SK-N-SH (cell line): ENCODE results near the gene ALPG. TPM values are rescaled to one million over a fixed set of nuclear protein-coding genes. Genes with fewer than 3 reads are reported as not detected.
"Not testable (repeated sequence)": the region's sequence is repeated elsewhere in the genome, so short reads cannot be mapped to it uniquely, and the experiment has no call there.

Experiments used
- CTCF ChIA-PET: fragments of 300-600, 350-600 bp; formaldehyde crosslinking; extraction: SDS; loops from one replicate; lab custom pipeline; 2021; lab: Yijun Ruan, JAX
- POLR2A ChIA-PET: fragments of 350-600 bp; sonication (Branson Sonifier 250); formaldehyde crosslinking; extraction: SDS; loops from one replicate; lab custom pipeline; 2020; ENCODE audit warnings: antibody characterized with exemption, inconsistent platforms; lab: Yijun Ruan, JAX
- DNase-seq: peaks from one replicate; pipeline ENCODE4 v3.0.0; 2012
- H2AFZ ChIP-seq: fragments of 200-600 bp; sonication (generic); 2 replicates; pipeline ENCODE4 v1.8.1; 2016; ENCODE audit warnings: antibody characterized with exemption, mild to moderate bottlenecking, low read depth
- H3F3A ChIP-seq: fragments of 200-600 bp; sonication (generic); replicated peaks from 2 replicates; pipeline ENCODE3; 2016; ENCODE audit warnings: antibody characterized with exemption, mild to moderate bottlenecking; ENCODE audit not compliant: insufficient read depth
- H3K27ac ChIP-seq, 2 experiments: fragments of 200-500 bp in 1 of 2; fragments of 200-600 bp in 1 of 2; sonication (Bioruptor generic) in 1 of 2; sonication (generic), shearing (Covaris generic) in 1 of 2; 2 replicates each; pipeline versions ENCODE4 v1.5.1 to v1.6.1; 2014 to 2016; ENCODE audit warnings: low read depth in 2 of 2, inconsistent platforms in 1 of 2, low read length in 1 of 2, mild to moderate bottlenecking in 1 of 2, mixed read lengths in 1 of 2
- H3K27me3 ChIP-seq: fragments of 200-600 bp; sonication (generic), shearing (Covaris generic); 2 replicates; pipeline ENCODE4 v1.6.1; 2016; ENCODE audit warnings: mixed run types; ENCODE audit not compliant: insufficient read depth
- H3K36me3 ChIP-seq, 2 experiments: fragments of 200-500 bp in 1 of 2; fragments of 200-600 bp in 1 of 2; sonication (Bioruptor generic) in 1 of 2; sonication (generic) in 1 of 2; replicated peaks in 1 of 2; 2 replicates each; pipeline versions ENCODE3 to v1.5.1; 2014 to 2016; ENCODE audit warnings: low read length in 1 of 2, mild to moderate bottlenecking in 1 of 2; ENCODE audit not compliant: insufficient read depth in 2 of 2, control insufficient read depth in 1 of 2
- H3K4me1 ChIP-seq, 2 experiments: fragments of 200-500 bp in 1 of 2; fragments of 200-600 bp in 1 of 2; sonication (Bioruptor generic) in 1 of 2; sonication (generic), shearing (Covaris generic) in 1 of 2; 2 replicates each; pipeline versions ENCODE4 v1.5.1 to v1.6.1; 2014 to 2016; ENCODE audit warnings: low read depth in 1 of 2, low read length in 1 of 2, mixed run types in 1 of 2; ENCODE audit not compliant: insufficient read depth in 2 of 2, control insufficient read depth in 1 of 2
- H3K4me2 ChIP-seq: fragments of 200-600 bp; sonication (generic), shearing (Covaris generic); 2 replicates; pipeline ENCODE4 v1.6.1; 2017; ENCODE audit warnings: mixed run types
- H3K4me3 ChIP-seq, 2 experiments: fragments of 200-500 bp in 1 of 2; fragments of 200-600 bp in 1 of 2; sonication (Bioruptor generic) in 1 of 2; sonication (generic), shearing (Covaris generic) in 1 of 2; 2 replicates each; pipeline versions ENCODE4 v1.5.1 to v1.8.1; 2014 to 2016; ENCODE audit warnings: low read depth in 2 of 2, inconsistent platforms in 1 of 2, low read length in 1 of 2, mild to moderate bottlenecking in 1 of 2, mixed read lengths in 1 of 2, moderate library complexity in 1 of 2
- H3K79me2 ChIP-seq: fragments of 200-600 bp; sonication (generic); 2 replicates; pipeline ENCODE4 v1.8.1; 2017; ENCODE audit warnings: mild to moderate bottlenecking; ENCODE audit not compliant: insufficient read depth
- H3K9ac ChIP-seq: fragments of 200-600 bp; sonication (generic); 2 replicates; pipeline ENCODE4 v1.6.1; 2017; ENCODE audit warnings: mixed run types
- H3K9me2 ChIP-seq: fragments of 200-600 bp; sonication (generic); 2 replicates; pipeline ENCODE4 v1.6.1; 2017; ENCODE audit warnings: mixed run types
- H3K9me3 ChIP-seq: fragments of 200-600 bp; sonication (generic); 2 replicates; pipeline ENCODE4 v1.6.1; 2017; ENCODE audit warnings: mixed run types, mild to moderate bottlenecking, moderate library complexity
- H4K20me1 ChIP-seq: fragments of 200-600 bp; sonication (generic); 2 replicates; pipeline ENCODE4 v1.6.1; 2017; ENCODE audit warnings: mild to moderate bottlenecking, mixed run types; ENCODE audit not compliant: insufficient read depth
- CHD2 ChIP-seq: fragments of 150-350 bp; IDR thresholded peaks from 2 replicates; pipeline ENCODE4 v1.6.1; 2018; ENCODE audit warnings: low read length; ENCODE audit not compliant: partially characterized antibody
- FOSL2 ChIP-seq: IDR thresholded peaks from 2 replicates; pipeline ENCODE4 v1.4.0; 2012; ENCODE audit warnings: low read depth, mild to moderate bottlenecking, moderate library complexity, borderline replicate concordance
- FOXJ3 ChIP-seq: sonication (generic); formaldehyde crosslinking; IDR thresholded peaks from 2 replicates; pipeline ENCODE4 v1.5.1; 2020; ENCODE audit warnings: mild to moderate bottlenecking, missing genetic modification reagents
- IRF3 ChIP-seq: fragments of 150-350 bp; IDR thresholded peaks from 2 replicates; pipeline ENCODE4 v1.6.1; 2016; ENCODE audit warnings: mild to moderate bottlenecking, low read depth, low read length
- JUND ChIP-seq: IDR thresholded peaks from 2 replicates; pipeline ENCODE4 v1.4.0; 2012
- MAX ChIP-seq: IDR thresholded peaks from 2 replicates; pipeline ENCODE4 v1.4.0; 2012; ENCODE audit warnings: low read depth
- MXI1 ChIP-seq: IDR thresholded peaks from 2 replicates; pipeline ENCODE4 v1.6.1; 2012; ENCODE audit warnings: mild to moderate bottlenecking, low read depth, low read length, improper control_type of control experiment
- NFIC ChIP-seq: IDR thresholded peaks from 2 replicates; pipeline ENCODE4 v1.4.0; 2012; ENCODE audit warnings: borderline replicate concordance
- NRF1 ChIP-seq: IDR thresholded peaks from 2 replicates; pipeline ENCODE4 v1.6.1; 2012; ENCODE audit warnings: low read depth, mild to moderate bottlenecking, low read length
- PBX3 ChIP-seq: IDR thresholded peaks from 2 replicates; pipeline ENCODE4; 2012
- POLR2AphosphoS5 ChIP-seq: IDR thresholded peaks from 2 replicates; pipeline ENCODE4 v1.6.1; 2012; ENCODE audit warnings: low read depth, low read length
- SIN3A ChIP-seq: IDR thresholded peaks from 2 replicates; pipeline ENCODE4 v1.6.1; 2012; ENCODE audit warnings: low read depth, mild to moderate bottlenecking, low read length, moderate library complexity, borderline replicate concordance
- TCF12 ChIP-seq: IDR thresholded peaks from 2 replicates; pipeline ENCODE4 v1.4.0; 2012
- TEAD4 ChIP-seq: IDR thresholded peaks from 2 replicates; pipeline ENCODE4 v1.4.0; 2012; ENCODE audit warnings: mild to moderate bottlenecking, borderline replicate concordance; ENCODE audit not compliant: insufficient read depth
- WGBS: methylation state at CpG from one replicate; pipeline ENCODE4 v1.1.6; 2017; ENCODE audit warnings: low lambda C conversion rate; 5-methylcytosine and 5-hydroxymethylcytosine counted together
- polyA plus RNA-seq, 3 experiments: library from polyadenylated mRNA; depleted of rRNA; stranded (reverse); fragments of >200 nt; gene quantifications; 2 replicates each; pipeline ENCODE4 v1.2.3, GENCODE V29; 2012

Gene ALPG
- polyA plus RNA-seq, 1 of the 3 experiments (the other 2 are of a cell fraction), result not detected

- H2AFZ ChIP-seq, H4K20me1 ChIP-seq, H3K4me1 ChIP-seq, CTCF ChIA-PET, H3K9me3 ChIP-seq, H3F3A ChIP-seq, H3K27ac ChIP-seq, H3K36me3 ChIP-seq, H3K4me3 ChIP-seq, POLR2A ChIA-PET, H3K79me2 ChIP-seq, H3K9me2 ChIP-seq, H3K9ac ChIP-seq, H3K4me2 ChIP-seq, DNase-seq: not testable (repeated sequence)
- 90% methylated on average over 17 of the region's 30 CpGs for WGBS
- peaks cover 34% of the 10 kb centered on the region for H3K27me3 ChIP-seq
Measured at GRCh38 chr2:232407428-232408150, 945 bp downstream of the ALPG start.

GRCh38 chr2:232408269-232408668 is 1.6 kb downstream of the ALPG start:
- H3K9me3 ChIP-seq, H2AFZ ChIP-seq, H3F3A ChIP-seq, DNase-seq, POLR2A ChIA-PET, H3K9ac ChIP-seq, H4K20me1 ChIP-seq, H3K4me1 ChIP-seq, H3K79me2 ChIP-seq, H3K4me2 ChIP-seq, H3K4me3 ChIP-seq, H3K36me3 ChIP-seq, H3K9me2 ChIP-seq, H3K27ac ChIP-seq, CTCF ChIA-PET: not testable (repeated sequence)
- 75% methylated on average over 2 of the region's 10 CpGs for WGBS
- H3K27me3 ChIP-seq, result peaks cover 41% of the 10 kb centered on the region

GRCh38 chr2:232409617-232410016 is 3.0 kb downstream of the ALPG start:
- H3K36me3 ChIP-seq, CTCF ChIA-PET, POLR2A ChIA-PET, H3F3A ChIP-seq, H3K9me3 ChIP-seq, H3K9ac ChIP-seq, H4K20me1 ChIP-seq, DNase-seq, H2AFZ ChIP-seq, H3K4me3 ChIP-seq, H3K9me2 ChIP-seq, H3K4me1 ChIP-seq, H3K79me2 ChIP-seq, H3K27ac ChIP-seq, H3K4me2 ChIP-seq: not testable (repeated sequence)
- 10% methylated on average over 11 of the region's 40 CpGs for WGBS
- H3K27me3 ChIP-seq, result peaks cover 51% of the 10 kb centered on the region

- CTCF ChIA-PET, result no interaction called here
- H3K27ac ChIP-seq, result no peak overlapping the region
- no peak overlapping the region for H3K4me3 ChIP-seq
- H3K9ac ChIP-seq, result no peak overlapping the region
- 53% methylated on average over 7 of the region's 7 CpGs for WGBS
- no peak for DNase-seq
- H2AFZ ChIP-seq, result no peak overlapping the region
- no peaks in the 10 kb centered on the region for H3K4me1 ChIP-seq
- no peaks in the 10 kb centered on the region for H3K36me3 ChIP-seq
- H3K4me2 ChIP-seq, result no peak overlapping the region
- H3F3A ChIP-seq, result no peaks in the 10 kb centered on the region
- no peaks in the 10 kb centered on the region for H3K9me3 ChIP-seq
- H4K20me1 ChIP-seq, result no peaks in the 10 kb centered on the region
- H3K27me3 ChIP-seq, result peaks cover 56% of the 10 kb centered on the region
- POLR2A ChIA-PET, result no interaction called here
- no peaks in the 10 kb centered on the region for H3K79me2 ChIP-seq
- no peaks in the 10 kb centered on the region for H3K9me2 ChIP-seq
- TF ChIP-seq NRF1 (no peak), TEAD4 (no peak), CHD2 (no peak), NFIC (no peak), TCF12 (no peak), MAX (no peak), SIN3A (no peak), IRF3 (no peak), FOXJ3 (CRISPR knock-in tag) (no peak), JUND (no peak), MXI1 (no peak), FOSL2 (no peak), POLR2AphosphoS5 (no peak), PBX3 (no peak)
Measured at GRCh38 chr2:232410238-232410900, 3.7 kb downstream of the ALPG start.
